Glutamatergic neuron (in vitro differentiated cells): Measurements from ENCODE around the gene REN. TPM values are rescaled to one million over a fixed set of nuclear protein-coding genes. Genes with fewer than 3 reads are reported as not detected.

Experiments used
- DNase-seq: peaks from one replicate; pipeline ENCODE4 v3.0.0; 2022
- H3K27ac Mint-ChIP-seq: one replicate; pipeline ENCODE4 v1.8.0; 2020; ENCODE audit warnings: mild to moderate bottlenecking, mixed read lengths, inconsistent platforms; ENCODE audit not compliant: unreplicated experiment
- H3K27me3 Mint-ChIP-seq: one replicate; pipeline ENCODE4 v1.8.0; 2020; ENCODE audit warnings: mild to moderate bottlenecking, moderate library complexity, mixed read lengths, inconsistent platforms; ENCODE audit not compliant: unreplicated experiment
- H3K36me3 Mint-ChIP-seq: one replicate; pipeline ENCODE4 v1.8.0; 2020; ENCODE audit warnings: mild to moderate bottlenecking, mixed read lengths, inconsistent platforms; ENCODE audit not compliant: unreplicated experiment
- H3K4me1 Mint-ChIP-seq: one replicate; pipeline ENCODE4 v1.8.0; 2020; ENCODE audit warnings: mild to moderate bottlenecking, low read depth, mixed read lengths, inconsistent platforms; ENCODE audit not compliant: unreplicated experiment
- H3K4me3 Mint-ChIP-seq: one replicate; pipeline ENCODE4 v1.8.0; 2020; ENCODE audit warnings: mild to moderate bottlenecking, mixed read lengths, inconsistent platforms; ENCODE audit not compliant: unreplicated experiment
- H3K9me3 Mint-ChIP-seq: one replicate; pipeline ENCODE4 v1.8.0; 2020; ENCODE audit warnings: mild to moderate bottlenecking, moderate library complexity, mixed read lengths, inconsistent platforms; ENCODE audit not compliant: unreplicated experiment
- CTCF ChIP-seq: fragments of 200-600 bp; sonication (generic); IDR thresholded peaks from one replicate; pipeline ENCODE4 v1.5.0; 2021; ENCODE audit not compliant: partially characterized antibody, unreplicated experiment
- total RNA-seq: library from RNA; stranded (reverse); fragmentation: NEBNext Ultra II Directional; extraction: Animal tissue kit (Norgen Biotek cat#: 25700); gene quantifications from one replicate; pipeline ENCODE4 v1.2.1, GENCODE V29; 2021; ENCODE audit not compliant: unreplicated experiment

The REN gene
- total RNA-seq, 1 donor from 2014 or later, result not detected

DNA sequence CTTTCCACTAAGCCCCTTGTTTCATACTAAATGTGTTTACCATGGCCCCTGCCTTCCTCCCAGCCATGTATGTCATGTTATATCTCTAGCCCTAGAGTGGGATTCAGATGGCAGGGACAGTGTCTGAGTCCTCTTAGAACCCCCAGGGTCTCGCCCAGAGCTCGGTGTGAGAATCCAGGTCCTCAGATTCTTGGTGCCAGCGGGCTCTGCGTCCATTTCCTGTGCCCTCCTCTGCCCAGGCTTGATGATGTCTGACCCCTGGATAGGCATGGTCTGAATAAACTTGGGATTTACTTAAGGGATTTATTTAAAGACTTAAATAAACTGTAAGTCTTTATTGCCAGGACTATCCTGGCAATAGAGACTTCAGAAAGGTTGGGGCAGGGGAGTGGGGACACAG is 36.3 kb upstream of the REN start:
- no peak for TF ChIP-seq CTCF
- no peak overlapping the region for H3K4me3 Mint-ChIP-seq
- H3K27ac Mint-ChIP-seq, result no peak overlapping the region
- peaks cover 7% of the 10 kb centered on the region for H3K27me3 Mint-ChIP-seq
- no peak for DNase-seq
- H3K9me3 Mint-ChIP-seq, result peaks cover 8% of the 10 kb centered on the region
- peaks cover 17% of the 10 kb centered on the region for H3K4me1 Mint-ChIP-seq
- H3K36me3 Mint-ChIP-seq, result no peaks in the 10 kb centered on the region

DNA sequence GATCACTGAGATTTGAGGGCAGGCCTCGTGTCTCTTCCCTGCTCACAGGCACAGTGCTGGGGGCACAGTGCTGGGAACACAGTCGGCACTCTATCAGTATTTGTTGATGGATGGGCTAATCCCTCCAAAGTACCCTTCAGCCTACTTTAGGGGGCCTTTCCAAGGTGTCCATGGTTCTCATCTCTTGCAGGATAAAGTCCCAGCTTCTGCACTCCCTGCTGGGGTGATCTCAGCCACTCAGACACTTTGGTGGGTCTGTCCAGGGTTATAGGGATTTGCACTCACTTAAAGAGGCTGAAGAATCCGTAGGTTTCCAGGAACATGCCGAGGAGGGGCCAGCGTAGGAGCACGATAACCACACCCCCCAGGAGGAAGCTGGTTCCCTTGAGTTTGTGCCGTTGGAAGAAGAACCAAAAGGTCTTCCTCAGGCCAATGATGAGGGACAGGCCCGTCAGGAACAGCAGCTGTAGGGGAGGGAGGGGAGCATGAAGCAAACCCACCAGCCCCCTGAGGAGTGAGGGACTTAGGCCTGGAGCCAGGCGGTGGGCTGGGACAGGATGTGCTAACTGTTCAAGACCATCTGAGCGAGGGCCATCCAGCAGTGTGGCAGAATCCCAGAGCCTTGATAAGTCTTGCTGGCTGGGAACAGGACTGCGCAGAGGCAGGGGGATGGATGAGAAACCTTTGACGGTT is 35.4 kb upstream of the REN start:
- no peaks in the 10 kb centered on the region for H3K36me3 Mint-ChIP-seq
- no peak overlapping the region for H3K4me3 Mint-ChIP-seq
- peaks cover 8% of the 10 kb centered on the region for H3K9me3 Mint-ChIP-seq
- H3K27me3 Mint-ChIP-seq, result peaks cover 7% of the 10 kb centered on the region
- no peak for TF ChIP-seq CTCF
- no peak overlapping the region for H3K27ac Mint-ChIP-seq
- no peak for DNase-seq
- H3K4me1 Mint-ChIP-seq, result peaks cover 13% of the 10 kb centered on the region

GRCh38 chr1:204199579-204199978 is 33.4 kb upstream of the REN start:
- Mint-ChIP-seq H3K27me3 (peaks cover 14% of the 10 kb centered on the region), H3K9me3 (peaks cover 10% of the 10 kb centered on the region), H3K4me1 (peaks cover 13% of the 10 kb centered on the region), H3K27ac (no peak overlapping the region), H3K36me3 (no peaks in the 10 kb centered on the region), H3K4me3 (no peak overlapping the region)
- no peak for DNase-seq
- no peak for TF ChIP-seq CTCF

DNA sequence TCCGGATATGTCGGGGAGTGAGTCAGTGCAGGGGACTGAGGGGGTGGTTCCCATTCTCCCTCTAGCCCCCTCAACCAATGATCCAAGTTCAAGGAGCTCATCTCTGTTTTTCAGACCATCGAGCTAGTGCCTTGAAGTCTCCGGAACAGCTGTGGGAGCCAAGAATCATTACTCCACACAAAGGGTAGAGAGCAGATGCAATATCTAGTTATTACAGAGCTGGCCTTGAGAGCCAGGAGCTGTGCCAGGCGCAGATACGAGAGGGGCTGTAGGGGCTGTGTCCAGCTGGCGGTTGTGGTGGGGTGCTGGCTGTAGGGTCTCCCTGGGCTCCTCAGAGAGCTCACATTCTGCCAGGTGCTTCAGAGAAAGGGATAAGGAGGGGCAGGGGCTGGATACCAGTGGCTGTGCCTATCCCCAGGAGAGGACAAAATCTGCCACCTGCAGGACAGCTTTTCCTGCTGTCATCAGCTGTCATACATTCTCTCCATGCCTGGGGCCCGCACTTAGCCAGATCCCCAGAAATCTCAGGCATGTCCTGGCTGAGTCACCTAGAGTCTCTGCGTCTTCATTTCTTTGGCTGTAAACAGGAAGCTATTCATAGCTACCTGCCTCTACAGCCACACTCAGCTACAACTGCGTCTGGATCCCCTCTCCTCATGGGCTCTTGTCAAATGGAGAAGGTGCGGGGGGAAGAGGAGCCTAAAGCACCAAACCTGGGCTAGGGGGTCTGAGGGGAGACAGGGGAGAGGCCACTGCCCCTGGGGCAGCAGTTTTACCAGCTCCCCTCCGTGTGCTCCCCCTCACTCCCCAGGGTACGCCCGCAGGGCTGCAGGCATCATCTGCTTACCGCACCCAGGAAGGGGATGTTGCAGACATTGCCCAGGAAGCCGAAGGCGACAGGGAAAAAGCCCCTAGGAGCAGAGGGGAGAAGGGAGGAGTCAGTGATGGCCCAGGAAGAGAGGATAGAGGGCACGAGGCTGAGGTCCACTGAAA is 32.5 kb upstream of the REN start:
- Mint-ChIP-seq H3K4me1 (peaks cover 18% of the 10 kb centered on the region), H3K36me3 (no peaks in the 10 kb centered on the region), H3K27ac (peak overlapping the region; percentile 14), H3K4me3 (no peak overlapping the region), H3K9me3 (peaks cover 13% of the 10 kb centered on the region), H3K27me3 (peaks cover 16% of the 10 kb centered on the region)
- TF ChIP-seq CTCF, result no peak
- DNase-seq, result peak; percentile 28
